Right lobe of liver (tissue), 4 donors: ENCODE data around the gene STOX2.
"Not testable (repeated sequence)": the region's sequence is repeated elsewhere in the genome, so short reads cannot be mapped to it uniquely, and the experiment has no call there.

Source experiments
- POLR2A ChIP-seq: fragments of 450-650 bp; IDR thresholded peaks from one replicate; pipeline ENCODE4 v1.6.1; 2017; ENCODE audit warnings: antibody characterized with exemption, mild to moderate bottlenecking
- TF ChIP-seq, protein P1 (sequence below), 4 donors: fragments of 200-600 bp in 3 of 4; fragments of 450-650 bp in 1 of 4; IDR thresholded peaks; one replicate each; pipeline versions ENCODE4 v1.5.1 to v1.8.0; 2016 to 2022; ENCODE audit warnings: antibody characterized with exemption in 4 of 4, mild to moderate bottlenecking in 2 of 4
- donor health status: DM: no; HTN: no; CAD: no.
- donor health status: DM: no; HTN: no; CAD: no.
- donor health status: DM: no; HTN: yes; CAD: no.

DNA sequence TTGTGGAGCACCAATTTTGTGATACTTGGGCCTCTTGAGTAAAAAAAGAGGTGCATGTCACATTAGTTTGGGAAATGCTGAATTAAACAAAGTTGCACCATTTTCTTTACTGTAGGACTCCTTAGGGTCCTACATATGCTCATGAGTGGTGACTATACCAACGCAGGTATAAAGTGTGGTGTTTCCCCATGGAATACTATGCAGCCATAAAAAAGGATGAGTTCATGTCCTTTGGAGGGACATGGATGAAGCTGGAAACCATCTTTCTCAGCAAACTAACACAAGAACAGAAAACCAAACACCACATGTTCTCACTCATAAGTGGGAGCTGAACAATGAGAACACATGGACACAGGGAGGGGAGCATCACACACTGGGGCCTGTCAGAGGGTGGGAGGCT is 47.5 kb downstream of the STOX2 start:
- TF ChIP-seq, protein P1, sequence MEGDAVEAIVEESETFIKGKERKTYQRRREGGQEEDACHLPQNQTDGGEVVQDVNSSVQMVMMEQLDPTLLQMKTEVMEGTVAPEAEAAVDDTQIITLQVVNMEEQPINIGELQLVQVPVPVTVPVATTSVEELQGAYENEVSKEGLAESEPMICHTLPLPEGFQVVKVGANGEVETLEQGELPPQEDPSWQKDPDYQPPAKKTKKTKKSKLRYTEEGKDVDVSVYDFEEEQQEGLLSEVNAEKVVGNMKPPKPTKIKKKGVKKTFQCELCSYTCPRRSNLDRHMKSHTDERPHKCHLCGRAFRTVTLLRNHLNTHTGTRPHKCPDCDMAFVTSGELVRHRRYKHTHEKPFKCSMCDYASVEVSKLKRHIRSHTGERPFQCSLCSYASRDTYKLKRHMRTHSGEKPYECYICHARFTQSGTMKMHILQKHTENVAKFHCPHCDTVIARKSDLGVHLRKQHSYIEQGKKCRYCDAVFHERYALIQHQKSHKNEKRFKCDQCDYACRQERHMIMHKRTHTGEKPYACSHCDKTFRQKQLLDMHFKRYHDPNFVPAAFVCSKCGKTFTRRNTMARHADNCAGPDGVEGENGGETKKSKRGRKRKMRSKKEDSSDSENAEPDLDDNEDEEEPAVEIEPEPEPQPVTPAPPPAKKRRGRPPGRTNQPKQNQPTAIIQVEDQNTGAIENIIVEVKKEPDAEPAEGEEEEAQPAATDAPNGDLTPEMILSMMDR (IDR thresholded peaks at IDR 0.05): not testable (repeated sequence)
- not testable (repeated sequence) for TF ChIP-seq POLR2A
